Testis (tissue), 3 donors: ENCODE measurements around the gene BMPR1A. TPM values are rescaled to one million over a fixed set of nuclear protein-coding genes. Genes with fewer than 3 reads are reported as not detected.

Experiments used
- DNase-seq: peaks from one replicate; pipeline ENCODE4 v3.0.0-alpha.2; 2019
- H3K27ac ChIP-seq, 2 donors: fragments of 200-600 bp; sonication (generic); one replicate each; pipeline ENCODE4 v1.5.1; 2019
- H3K27me3 ChIP-seq: fragments of 200-600 bp; sonication (generic); one replicate; pipeline ENCODE4 v1.5.1; 2019
- H3K36me3 ChIP-seq: fragments of 200-600 bp; sonication (generic); one replicate; pipeline ENCODE4 v1.5.1; 2017; ENCODE audit warnings: low read depth; ENCODE audit errors: missing control alignments
- H3K4me1 ChIP-seq: fragments of 200-600 bp; sonication (generic); one replicate; pipeline ENCODE4 v1.5.1; 2019
- H3K4me3 ChIP-seq, 2 donors: fragments of 200-600 bp; sonication (generic); one replicate each; pipeline ENCODE4 v1.5.1; 2017 to 2019
- H3K9me3 ChIP-seq: fragments of 200-600 bp; sonication (generic); one replicate; pipeline ENCODE4 v1.5.1; 2017
- POLR2A ChIP-seq: fragments of 450-650 bp; IDR thresholded peaks from one replicate; pipeline ENCODE4 v1.6.1; 2017; ENCODE audit warnings: antibody characterized with exemption, mild to moderate bottlenecking, moderate library complexity
- WGBS, 2 donors: methylation state at CpG; one replicate each; pipeline ENCODE4 v1.1.5; 2018; 5-methylcytosine and 5-hydroxymethylcytosine counted together
- intact Hi-C: fragments of 100-400 bp; cut with DNase I; formaldehyde crosslinking; loops from one replicate; pipeline ENCODE4 v1.15.1; 2023; ENCODE audit warnings: low total_unique reads
- polyA plus RNA-seq: library from polyadenylated mRNA; stranded (reverse); fragments of 350-450 nt; fragmentation: Illumina TruSeq; extraction: RNeasy Lipid Tissue Mini Kit (QIAGEN cat#74804); gene quantifications from one replicate; pipeline ENCODE4 v1.2.3, GENCODE V29; 2014; ENCODE audit warnings: low read depth, low replicate concordance; ENCODE audit not compliant: insufficient read depth
- total RNA-seq, 2 donors: library from RNA; depleted of rRNA; stranded (reverse); fragments of >200 nt; gene quantifications; one replicate each; pipeline ENCODE4 v1.2.3, GENCODE V29; 2016
- TF ChIP-seq, protein P1 (sequence below), 3 experiments: fragments of 450-650 bp in 2 of 3; fragments of 200-600 bp in 1 of 3; sonication (generic) in 1 of 3; IDR thresholded peaks; one replicate each; pipeline ENCODE4 v1.5.1; 2016 to 2019; ENCODE audit warnings: antibody characterized with exemption in 3 of 3, mild to moderate bottlenecking in 2 of 3, moderate library complexity in 1 of 3

BMPR1A gene
- total and polyA plus RNA-seq, 3 donors from 2014 or later, result 19.5 to 51.1 (median 42.6) TPM

DNA sequence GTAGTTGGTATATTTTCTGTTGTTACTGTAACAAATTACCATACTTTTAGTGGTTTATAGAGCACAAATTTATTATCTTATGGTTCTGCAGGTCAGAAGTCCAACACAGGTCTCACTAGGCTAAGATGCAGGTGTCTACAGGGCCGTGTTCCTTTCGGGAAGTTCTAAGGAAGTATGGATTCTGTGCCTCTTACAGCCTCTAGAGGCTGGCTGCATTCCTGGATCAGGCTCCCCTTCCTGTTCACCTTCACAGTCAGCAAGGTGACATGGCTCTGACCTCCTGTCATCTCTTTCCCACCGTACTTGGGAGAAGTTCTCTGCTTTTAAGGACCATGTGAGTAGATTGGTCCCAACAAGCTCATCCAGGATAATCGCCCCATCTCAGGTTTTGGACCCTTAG is 37.3 kb downstream of the BMPR1A start:
- no peak for TF ChIP-seq POLR2A
- TF ChIP-seq, protein P1, sequence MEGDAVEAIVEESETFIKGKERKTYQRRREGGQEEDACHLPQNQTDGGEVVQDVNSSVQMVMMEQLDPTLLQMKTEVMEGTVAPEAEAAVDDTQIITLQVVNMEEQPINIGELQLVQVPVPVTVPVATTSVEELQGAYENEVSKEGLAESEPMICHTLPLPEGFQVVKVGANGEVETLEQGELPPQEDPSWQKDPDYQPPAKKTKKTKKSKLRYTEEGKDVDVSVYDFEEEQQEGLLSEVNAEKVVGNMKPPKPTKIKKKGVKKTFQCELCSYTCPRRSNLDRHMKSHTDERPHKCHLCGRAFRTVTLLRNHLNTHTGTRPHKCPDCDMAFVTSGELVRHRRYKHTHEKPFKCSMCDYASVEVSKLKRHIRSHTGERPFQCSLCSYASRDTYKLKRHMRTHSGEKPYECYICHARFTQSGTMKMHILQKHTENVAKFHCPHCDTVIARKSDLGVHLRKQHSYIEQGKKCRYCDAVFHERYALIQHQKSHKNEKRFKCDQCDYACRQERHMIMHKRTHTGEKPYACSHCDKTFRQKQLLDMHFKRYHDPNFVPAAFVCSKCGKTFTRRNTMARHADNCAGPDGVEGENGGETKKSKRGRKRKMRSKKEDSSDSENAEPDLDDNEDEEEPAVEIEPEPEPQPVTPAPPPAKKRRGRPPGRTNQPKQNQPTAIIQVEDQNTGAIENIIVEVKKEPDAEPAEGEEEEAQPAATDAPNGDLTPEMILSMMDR (IDR thresholded peaks at IDR 0.05), result no peak
- DNase-seq, result no peak
- Histone ChIP-seq H3K4me3 (no peak overlapping the region), H3K27me3 (no peaks in the 10 kb centered on the region), H3K9me3 (no peaks in the 10 kb centered on the region), H3K36me3 (no peaks in the 10 kb centered on the region), H3K27ac (no peak overlapping the region), H3K4me1 (peaks cover 24% of the 10 kb centered on the region)
- intact Hi-C loops, result no loop called here
- 75 to 78% methylated on average over 4 of the region's 4 CpGs for WGBS, 2 donors

DNA sequence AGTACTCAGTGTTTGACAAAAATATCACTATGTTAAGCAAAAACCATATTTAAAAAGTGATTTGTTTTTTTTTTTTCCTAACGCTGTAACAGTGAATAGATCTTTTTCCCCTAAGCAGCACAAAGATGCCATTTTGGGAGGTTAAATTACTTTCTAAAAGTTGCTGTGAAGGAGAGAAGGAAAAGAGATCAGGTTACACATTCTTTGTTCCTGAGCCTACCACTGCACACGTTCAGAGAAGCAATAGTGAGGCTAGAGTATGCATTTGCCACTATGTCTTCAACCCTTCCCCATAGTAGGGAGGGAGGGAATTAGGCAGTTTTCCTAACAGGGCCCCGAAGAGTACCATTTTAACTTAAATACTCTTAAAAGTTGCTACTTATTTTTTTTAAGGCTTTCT is 38.9 kb downstream of the BMPR1A start:
- TF ChIP-seq, protein P1 (IDR thresholded peaks at IDR 0.05), result no peak
- TF ChIP-seq POLR2A, result no peak
- intact Hi-C loops, result no loop called here
- Histone ChIP-seq H3K4me3 (no peak overlapping the region), H3K4me1 (peaks cover 29% of the 10 kb centered on the region), H3K9me3 (no peaks in the 10 kb centered on the region), H3K27ac (peak overlapping the region in 1 of 2 donors; percentile 36), H3K27me3 (no peaks in the 10 kb centered on the region), H3K36me3 (no peaks in the 10 kb centered on the region)
- WGBS, 2 donors, result 17 to 25% methylated on average over 3 of the region's 3 CpGs
- DNase-seq, result no peak

DNA sequence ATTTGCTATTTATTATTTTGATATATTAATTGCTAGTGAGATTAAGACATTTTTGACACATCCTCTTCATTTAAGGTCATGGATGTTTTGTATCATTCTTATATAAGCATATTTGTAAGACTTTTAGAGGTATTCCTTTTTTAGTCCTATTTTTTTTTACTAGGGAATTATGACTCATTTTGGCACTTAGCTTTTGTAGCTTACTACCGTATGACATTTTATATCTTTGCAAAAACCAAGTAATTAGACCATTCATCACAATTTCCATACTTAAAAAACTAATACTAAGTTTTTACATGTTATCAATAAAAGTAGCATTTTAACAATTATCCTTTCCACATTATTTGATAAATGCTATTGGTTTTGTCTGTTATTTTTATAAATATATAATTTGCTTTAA is 41.6 kb downstream of the BMPR1A start:
- Histone ChIP-seq H3K4me1 (peaks cover 26% of the 10 kb centered on the region), H3K27ac (no peak overlapping the region), H3K9me3 (no peaks in the 10 kb centered on the region), H3K36me3 (no peaks in the 10 kb centered on the region), H3K4me3 (no peak overlapping the region), H3K27me3 (no peaks in the 10 kb centered on the region)
- 33 to 46% methylated on average over 1 of the region's 1 CpG for WGBS, 2 donors
- intact Hi-C loops, result no loop called here
- no peak for DNase-seq
- TF ChIP-seq POLR2A, result no peak
- TF ChIP-seq, protein P1 (IDR thresholded peaks at IDR 0.05), result no peak

DNA sequence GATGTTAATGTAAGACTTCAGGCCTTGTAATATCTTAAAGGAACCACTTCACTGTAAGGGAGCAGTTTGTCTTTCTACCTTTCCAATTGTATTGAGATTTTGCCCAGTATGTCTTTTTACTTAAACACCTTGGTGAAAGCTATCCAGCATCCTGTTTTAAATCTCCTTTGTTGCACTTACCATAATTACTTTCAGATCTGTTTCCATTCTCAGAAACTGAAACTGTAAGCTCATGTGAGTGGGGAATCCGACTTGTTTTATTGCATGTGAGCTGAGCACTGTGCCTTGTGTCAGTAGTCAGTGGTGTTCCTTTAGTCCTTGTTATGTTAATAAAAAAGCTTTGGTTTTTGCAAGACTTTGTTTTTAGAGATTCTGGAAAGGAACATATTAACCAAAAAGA is 42.2 kb downstream of the BMPR1A start:
- no peak overlapping the region for H3K27ac ChIP-seq
- DNase-seq, result no peak
- TF ChIP-seq, protein P1 (IDR thresholded peaks at IDR 0.05), result no peak
- no peak for TF ChIP-seq POLR2A
- no peaks in the 10 kb centered on the region for H3K36me3 ChIP-seq
- H3K4me1 ChIP-seq, result peaks cover 26% of the 10 kb centered on the region
- H3K9me3 ChIP-seq, result no peaks in the 10 kb centered on the region
- no peak overlapping the region for H3K4me3 ChIP-seq
- intact Hi-C loops, result no loop called here
- no peaks in the 10 kb centered on the region for H3K27me3 ChIP-seq
- WGBS, 2 donors, result 28 to 34% methylated on average over 1 of the region's 1 CpG

DNA sequence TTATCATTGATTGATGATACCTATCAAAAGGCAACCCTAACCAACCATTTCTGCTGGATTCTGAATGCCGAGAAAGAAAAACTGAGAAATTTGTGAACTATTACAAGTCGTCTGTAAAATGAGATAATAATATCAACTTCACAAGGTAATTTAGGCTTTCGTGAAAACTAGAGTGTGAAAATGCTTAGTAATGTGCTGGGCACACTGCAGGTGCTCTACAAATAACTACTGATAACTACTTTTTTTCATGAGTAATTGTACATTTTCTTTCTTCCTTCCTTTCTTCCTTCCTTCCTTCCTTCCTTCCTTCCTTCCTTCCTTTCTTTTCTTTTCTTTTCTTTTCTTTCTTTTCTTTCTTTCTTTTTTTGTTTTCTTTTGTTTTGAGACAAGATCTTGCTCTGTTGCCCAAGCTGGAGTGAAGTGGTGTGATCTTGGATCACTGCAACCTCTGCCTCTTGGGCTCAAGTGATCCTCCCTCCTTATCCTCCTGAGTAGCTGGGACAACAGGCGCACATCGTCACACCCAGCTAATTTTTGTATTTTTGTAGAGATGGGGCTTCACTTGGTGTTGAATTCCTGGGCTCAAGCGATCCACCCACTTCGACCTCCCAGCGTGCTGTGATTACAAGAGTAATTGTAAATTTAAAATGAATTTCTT is 42.9 kb downstream of the BMPR1A start:
- Histone ChIP-seq H3K4me1 (peaks cover 26% of the 10 kb centered on the region), H3K9me3 (no peaks in the 10 kb centered on the region), H3K36me3 (no peaks in the 10 kb centered on the region), H3K27ac (no peak overlapping the region), H3K27me3 (no peaks in the 10 kb centered on the region), H3K4me3 (no peak overlapping the region)
- intact Hi-C loops, result no loop called here
- no peak for DNase-seq
- TF ChIP-seq, protein P1 (IDR thresholded peaks at IDR 0.05), result no peak
- TF ChIP-seq POLR2A, result no peak
- 75 to 79% methylated on average over 8 of the region's 8 CpGs for WGBS, 2 donors
